ENCODE results near the gene KARS1. TPM values are rescaled to one million over a fixed set of nuclear protein-coding genes. Genes with fewer than 3 reads are reported as not detected.

KARS1 gene
- total RNA-seq, 1 donor from 2014 or later = 90.5 TPM

GRCh38 chr16:75624921-75625334, 22.5 kb downstream of the KARS1 start:
- Histone ChIP-seq H3K36me3 (peaks cover 48% of the 10 kb centered on the region), H3K27ac (no peak overlapping the region), H3K4me1 (peaks cover 34% of the 10 kb centered on the region), H3K4me3 (no peak overlapping the region), H3K27me3 (no peaks in the 10 kb centered on the region), H3K9me3 (no peaks in the 10 kb centered on the region)
- no peak for TF ChIP-seq CTCF (IDR thresholded peaks at IDR 0.05)
- ATAC-seq (no peak), DNase-seq (no peak)
- intact Hi-C loops (cut with DNase I) = no loop called here

- Histone ChIP-seq H3K27me3 (no peaks in the 10 kb centered on the region), H3K9me3 (no peaks in the 10 kb centered on the region), H3K27ac (peak within 1 kb of the TSS; percentile 94), H3K36me3 (peaks cover 48% of the 10 kb centered on the region), H3K4me1 (peaks cover 27% of the 10 kb centered on the region), H3K4me3 (peak within 1 kb of the TSS; percentile 66)
- intact Hi-C loops (cut with DNase I) = no loop called here
- ATAC-seq = peak; percentile 97
- TF ChIP-seq CTCF (IDR thresholded peaks at IDR 0.05) = no peak
- DNase-seq = peak; percentile 99
Observed at GRCh38 chr16:75622761-75623605, 24.5 kb downstream of the KARS1 start, which contains the start of gene ADAT1. Gene ADAT1 (minus strand): TSS chr16:75623281. CDS start chr16:75620799, 2,482 bp downstream.

GRCh38 chr16:75621170-75621477, 26.3 kb downstream of the KARS1 start:
- Histone ChIP-seq H3K36me3 (peaks cover 48% of the 10 kb centered on the region), H3K27ac (no peak overlapping the region), H3K9me3 (no peaks in the 10 kb centered on the region), H3K4me1 (peaks cover 17% of the 10 kb centered on the region), H3K4me3 (no peak overlapping the region), H3K27me3 (no peaks in the 10 kb centered on the region)
- ATAC-seq (no peak), DNase-seq (no peak)
- peak; percentile 26 for TF ChIP-seq CTCF (IDR thresholded peaks at IDR 0.05)
- intact Hi-C loops (cut with DNase I) = no loop called here

- Histone ChIP-seq H3K4me1 (peaks cover 17% of the 10 kb centered on the region), H3K4me3 (no peak overlapping the region), H3K27ac (no peak overlapping the region), H3K9me3 (no peaks in the 10 kb centered on the region), H3K36me3 (peaks cover 48% of the 10 kb centered on the region), H3K27me3 (no peaks in the 10 kb centered on the region)
- intact Hi-C loops (cut with DNase I) = no loop called here
- DNase-seq (no peak), ATAC-seq (no peak)
- TF ChIP-seq CTCF (IDR thresholded peaks at IDR 0.05) = no peak
Observed at GRCh38 chr16:75620326-75621169, 26.9 kb downstream of the KARS1 start.

- no peak for ATAC-seq
- no peak for TF ChIP-seq CTCF (IDR thresholded peaks at IDR 0.05)
- Histone ChIP-seq H3K9me3 (no peaks in the 10 kb centered on the region), H3K4me1 (peaks cover 17% of the 10 kb centered on the region), H3K27me3 (no peaks in the 10 kb centered on the region), H3K27ac (no peak overlapping the region), H3K4me3 (no peak overlapping the region), H3K36me3 (peaks cover 62% of the 10 kb centered on the region)
- intact Hi-C loops (cut with DNase I) = no loop called here
- DNase-seq = no peak
Observed at GRCh38 chr16:75618780-75619179, 28.7 kb downstream of the KARS1 start.

Data from upper lobe of right lung (tissue), 1 donor.